Panc1 (cell line): ENCODE measurements around the gene AGAP1. TPM values are rescaled to one million over a fixed set of nuclear protein-coding genes. Genes with fewer than 3 reads are reported as not detected.

Source experiments
- ATAC-seq: fragments of 200-7000 bp; cut with Tn5 transposase; 2 replicates; pipeline ENCODE4 v1.9.1; 2020; ENCODE audit warnings: mild to moderate bottlenecking, moderate library complexity
- BruUV-seq: library from RNA; stranded (reverse); fragments of 400-500 nt; replicated peaks from 2 replicates; lab custom pipeline; 2021; lab: Mats Ljungman, UMichigan
- CTCF ChIA-PET: fragments of 300-600 bp; sonication (Branson Sonifier 250); formaldehyde crosslinking; loops from one replicate; lab custom pipeline; 2022; ENCODE audit warnings: antibody characterized with exemption; lab: Charles Lee
- POLR2A ChIA-PET: fragments of 300-600 bp; sonication (Branson Sonifier 250); formaldehyde crosslinking; loops from one replicate; lab custom pipeline; 2022; ENCODE audit warnings: antibody characterized with exemption; lab: Charles Lee
- DNase-seq: peaks from one replicate; pipeline ENCODE4 v3.0.0-alpha.2; 2010; ENCODE audit warnings: low read depth, low spot score
- H3K27ac ChIP-seq: 2 replicates; pipeline ENCODE4 v1.5.1; 2011; ENCODE audit warnings: mild to moderate bottlenecking, low read length, inconsistent platforms
- H3K27me3 ChIP-seq: fragments of 200-500 bp; sonication (Bioruptor generic); 2 replicates; pipeline ENCODE4 v1.6.0; 2014; ENCODE audit warnings: low read length, inconsistent platforms; ENCODE audit not compliant: control insufficient read depth, insufficient read depth
- H3K36me3 ChIP-seq: fragments of 200-500 bp; sonication (Bioruptor generic); 2 replicates; pipeline ENCODE4 v1.5.1; 2014; ENCODE audit warnings: inconsistent platforms, mild to moderate bottlenecking, low read length, moderate library complexity; ENCODE audit not compliant: control insufficient read depth, insufficient read depth
- H3K4me1 ChIP-seq: 2 replicates; pipeline ENCODE4 v1.5.1; 2011; ENCODE audit warnings: inconsistent platforms, mild to moderate bottlenecking, low read length, moderate library complexity; ENCODE audit not compliant: control insufficient read depth, insufficient read depth
- H3K4me3 ChIP-seq, 2 experiments: 2 replicates each; pipeline ENCODE4 v1.5.1; 2011 to 2012; ENCODE audit warnings: low read depth in 2 of 2, low read length in 2 of 2, mild to moderate bottlenecking in 2 of 2, inconsistent platforms in 1 of 2, moderate library complexity in 1 of 2
- H3K9me3 ChIP-seq: fragments of 200-500 bp; sonication (Bioruptor generic); 2 replicates; pipeline ENCODE4 v1.5.1; 2014; ENCODE audit warnings: low read depth, mild to moderate bottlenecking, inconsistent platforms, low read length, moderate library complexity; ENCODE audit not compliant: control insufficient read depth, insufficient read depth
- CTCF ChIP-seq: fragments of 450-650 bp; IDR thresholded peaks from 2 replicates; pipeline ENCODE4 v1.5.1; 2017; ENCODE audit warnings: mild to moderate bottlenecking
- POLR2AphosphoS5 ChIP-seq: IDR thresholded peaks from 2 replicates; pipeline ENCODE4 v1.6.1; 2012; ENCODE audit warnings: mild to moderate bottlenecking, low read depth, low read length, moderate library complexity
- REST ChIP-seq, 2 experiments: IDR thresholded peaks; 2 replicates each; pipeline ENCODE4 v1.6.1; 2011 to 2012; ENCODE audit warnings: low read depth in 2 of 2, control low read depth in 1 of 2, low read length in 1 of 2, mild to moderate bottlenecking in 1 of 2, moderate library complexity in 1 of 2; ENCODE audit not compliant: insufficient read depth in 1 of 2
- SIN3A ChIP-seq: IDR thresholded peaks from 2 replicates; pipeline ENCODE4 v1.6.1; 2012; ENCODE audit warnings: low read depth, mild to moderate bottlenecking, low read length, moderate library complexity, borderline replicate concordance; ENCODE audit not compliant: insufficient read depth
- TCF7L2 ChIP-seq: IDR thresholded peaks from 2 replicates; pipeline ENCODE4 v1.6.1; 2011; ENCODE audit warnings: mild to moderate bottlenecking, low read depth, low read length, inconsistent platforms
- in situ Hi-C: cut with HindIII; loops from 2 replicates; pipeline ENCODE4 v1.10.0; 2016; ENCODE audit warnings: low sequenced_read_pairs, low pct_unique_long_range_greater_than_20kb
- intact Hi-C: fragments of 100-400 bp; cut with micrococcal nuclease; formaldehyde crosslinking; loops from one replicate; pipeline ENCODE4 v1.10.0; 2022; ENCODE audit not compliant: unreplicated experiment
- total RNA-seq: library from RNA; stranded (reverse); gene quantifications from one replicate; pipeline ENCODE4 v1.2.1, GENCODE V29; 2021; ENCODE audit not compliant: unreplicated experiment

Gene AGAP1
- total RNA-seq, 1 experiment from 2014 or later: 38.9 TPM

- no peaks in the 10 kb centered on the region for H3K4me1 ChIP-seq
- no peak for TF ChIP-seq POLR2AphosphoS5
- TF ChIP-seq SIN3A: no peak
- TF ChIP-seq CTCF: no peak
- no peak for TF ChIP-seq TCF7L2
- no peak for TF ChIP-seq REST (IDR thresholded peaks at IDR 0.05; ENCODE audit: insufficient read depth in 1 of 2, low read depth in 2 of 2, low read length in 1 of 2)
Measured at GRCh38 chr2:235938611-235939010, 444.8 kb downstream of the AGAP1 start.

GRCh38 chr2:235939471-235939870, 445.6 kb downstream of the AGAP1 start:
- BruUV-seq: no TSS peak
- Histone ChIP-seq H3K4me3 (no peak overlapping the region), H3K27me3 (no peaks in the 10 kb centered on the region), H3K36me3 (no peaks in the 10 kb centered on the region), H3K27ac (no peak overlapping the region), H3K4me1 (no peaks in the 10 kb centered on the region), H3K9me3 (no peaks in the 10 kb centered on the region)
- in situ Hi-C loops (no loop called here), intact Hi-C loops (loop anchor here (10.0 kb wide), 1 partner anchor 235 kb away; no protein-coding TSS in a partner anchor)
- DNase-seq (no peak), ATAC-seq (no peak)
- TF ChIP-seq TCF7L2 (no peak), CTCF (no peak), POLR2AphosphoS5 (no peak), SIN3A (no peak), REST (IDR thresholded peaks at IDR 0.05; ENCODE audit: insufficient read depth in 1 of 2, low read depth in 2 of 2, low read length in 1 of 2) (no peak)
- ChIA-PET POLR2A (no interaction called here), CTCF (no interaction called here)

More at GRCh38 chr2:235938611-235939010, 444.8 kb downstream of the AGAP1 start:
- Histone ChIP-seq H3K27ac (no peak overlapping the region), H3K36me3 (no peaks in the 10 kb centered on the region), H3K4me3 (no peak overlapping the region), H3K9me3 (no peaks in the 10 kb centered on the region), H3K27me3 (no peaks in the 10 kb centered on the region)
- CTCF ChIA-PET: no interaction called here
- ATAC-seq: no peak
- BruUV-seq: no TSS peak
- DNase-seq: no peak
- POLR2A ChIA-PET: no interaction called here
- in situ Hi-C loops (no loop called here), intact Hi-C loops (loop anchor here (10.0 kb wide), 1 partner anchor 236 kb away; no protein-coding TSS in a partner anchor)
